K562 (cell line): ENCODE data around the gene LACC1. TPM values are rescaled to one million over a fixed set of nuclear protein-coding genes. Genes with fewer than 3 reads are reported as not detected.

Experiments
- ATAC-seq: fragments of 200-7000 bp; cut with Tn5 transposase; 3 replicates; pipeline ENCODE4 v1.9.1; 2020; ENCODE audit warnings: moderate library complexity
- BruUV-seq: library from RNA; stranded (reverse); fragments of 400-500 nt; replicated peaks from 2 replicates; lab custom pipeline; 2021; lab: Mats Ljungman, UMichigan
- CTCF ChIA-PET: fragments of 300-600 bp; formaldehyde crosslinking; extraction: SDS; loops from one replicate; lab custom pipeline; 2021; ENCODE audit warnings: low intra/inter-chr PET ratio; lab: Yijun Ruan, JAX
- POLR2A ChIA-PET: fragments of 300-600, 350-650 bp; sonication (Branson Sonifier 250); formaldehyde crosslinking; extraction: SDS; loops from one replicate; lab custom pipeline; 2021; ENCODE audit warnings: antibody characterized with exemption, inconsistent platforms; lab: Yijun Ruan, JAX
- DNase-seq, 4 experiments: peaks; one replicate each; pipeline versions ENCODE4 v3.0.0 to v3.0.0-alpha.2; 2011 to 2018; ENCODE audit warnings: low spot score in 3 of 4, mixed read lengths in 3 of 4; ENCODE audit errors: extremely low read depth in 1 of 4
- FAIRE-seq: peaks from 2 replicates; lab custom pipeline; 2011; peaks lifted over from hg19 to GRCh38; lab: Jason Lieb, UNC
- H2AFZ ChIP-seq: 2 replicates; pipeline ENCODE4 v1.6.0; 2011; ENCODE audit warnings: low read depth, low read length, control low read depth, inconsistent platforms
- H3K27ac ChIP-seq: fragments of 200-600 bp; 3 replicates; pipeline ENCODE4 v1.8.0; 2011; ENCODE audit warnings: low read depth, mild to moderate bottlenecking, control low read depth, inconsistent platforms, low read length, moderate library complexity, mixed read lengths; ENCODE audit errors: extremely low read depth
- H3K27me3 ChIP-seq, 2 experiments: fragments of 300-600 bp in 1 of 2; 2 replicates in 1 of 2; 3 replicates in 1 of 2; pipeline versions ENCODE4 v1.6.0 to v1.8.0; 2011; ENCODE audit warnings: inconsistent platforms in 2 of 2, low read length in 2 of 2, mild to moderate bottlenecking in 1 of 2, mixed read lengths in 1 of 2, moderate library complexity in 1 of 2; ENCODE audit not compliant: control insufficient read depth in 2 of 2, insufficient read depth in 2 of 2
- H3K36me3 ChIP-seq: fragments of 300-600 bp; 3 replicates; pipeline ENCODE4 v1.8.0; 2011; ENCODE audit warnings: mild to moderate bottlenecking, low read length, inconsistent platforms; ENCODE audit not compliant: control insufficient read depth, insufficient read depth
- H3K4me1 ChIP-seq, 2 experiments: fragments of 200-600 bp in 1 of 2; replicated peaks in 1 of 2; 2 replicates in 1 of 2; 3 replicates in 1 of 2; pipeline versions ENCODE4 v1.5.1 to v1.8.0; 2011; ENCODE audit warnings: inconsistent platforms in 2 of 2, low read length in 2 of 2, mild to moderate bottlenecking in 1 of 2, mixed read lengths in 1 of 2, moderate library complexity in 1 of 2; ENCODE audit not compliant: control insufficient read depth in 2 of 2, insufficient read depth in 2 of 2
- H3K4me2 ChIP-seq: 2 replicates; pipeline ENCODE4 v1.6.1; 2011; ENCODE audit warnings: low read length, control low read depth, inconsistent platforms, mixed read lengths; ENCODE audit not compliant: insufficient read depth
- H3K4me3 ChIP-seq: fragments of 200-600 bp; sonication (generic), shearing (Covaris generic); 2 replicates; pipeline ENCODE4 v1.5.1; 2016; ENCODE audit warnings: control low read depth, inconsistent platforms
- H3K79me2 ChIP-seq: fragments of 200-600 bp; 3 replicates; pipeline ENCODE4 v1.8.0; 2011; ENCODE audit warnings: low read length, inconsistent platforms; ENCODE audit not compliant: control insufficient read depth, insufficient read depth
- H3K9ac ChIP-seq, 2 experiments: 2 replicates each; pipeline versions ENCODE4 v1.6.0 to v1.6.1; 2011; ENCODE audit warnings: low read depth in 2 of 2, low read length in 2 of 2, control low read depth in 1 of 2, inconsistent platforms in 1 of 2, mild to moderate bottlenecking in 1 of 2, mixed read lengths in 1 of 2; ENCODE audit not compliant: insufficient read depth in 1 of 2
- H3K9me1 ChIP-seq: one replicate; pipeline ENCODE4 v1.6.0; 2011; ENCODE audit warnings: inconsistent platforms, mild to moderate bottlenecking, low read length, moderate library complexity; ENCODE audit not compliant: control insufficient read depth, insufficient read depth
- H3K9me3 ChIP-seq: replicated peaks from 2 replicates; pipeline ENCODE4 v1.5.1; 2011; ENCODE audit warnings: low read depth, low read length, inconsistent platforms; ENCODE audit not compliant: control insufficient read depth, insufficient read depth
- H4K20me1 ChIP-seq: replicated peaks from 2 replicates; pipeline ENCODE4 v1.6.1; 2011; ENCODE audit warnings: low read length, inconsistent platforms, mixed read lengths; ENCODE audit not compliant: control insufficient read depth, insufficient read depth
- ATF7 ChIP-seq: fragments of 450-650 bp; IDR thresholded peaks from 2 replicates; pipeline ENCODE4 v1.7.1; 2014; ENCODE audit warnings: mild to moderate bottlenecking, moderate library complexity
- CEBPB ChIP-seq: fragments of 450-650 bp; IDR thresholded peaks from 2 replicates; pipeline ENCODE4 v1.6.1; 2016; ENCODE audit warnings: missing genetic modification characterization, missing compliant biosample characterization
- CEBPG ChIP-seq, 3 experiments: fragments of 200-800 bp in 1 of 3; sonication (Bioruptor generic) in 1 of 3; sonication (generic) in 1 of 3; formaldehyde crosslinking in 1 of 3; IDR thresholded peaks in 2 of 3; conservative IDR thresholded peaks in 1 of 3; 2 replicates each; pipeline versions ENCODE4 v1.6.1 to v1.8.0; 2016 to 2022; ENCODE audit warnings: missing compliant biosample characterization in 2 of 3, missing genetic modification characterization in 2 of 3, mild to moderate bottlenecking in 1 of 3, missing genetic modification reagents in 1 of 3
- CTCF ChIP-seq, 3 experiments: IDR thresholded peaks in 2 of 3; conservative IDR thresholded peaks in 1 of 3; 2 replicates each; pipeline ENCODE4 v1.5.1; 2011 to 2012; ENCODE audit warnings: low read length in 3 of 3, mild to moderate bottlenecking in 3 of 3, control low read depth in 2 of 3, improper control_type of control experiment in 1 of 3, inconsistent platforms in 1 of 3, low read depth in 1 of 3, mixed read lengths in 1 of 3, moderate library complexity in 1 of 3; ENCODE audit not compliant: insufficient read depth in 2 of 3
- KDM5B ChIP-seq: fragments of 200-600 bp; sonication (generic); IDR thresholded peaks from 2 replicates; pipeline ENCODE4 v1.6.1; 2012; ENCODE audit warnings: low read depth, mild to moderate bottlenecking, moderate library complexity, low read length, control low read depth, inconsistent platforms; ENCODE audit not compliant: insufficient replicate concordance
- PBX2 ChIP-seq, 2 experiments: IDR thresholded peaks in 1 of 2; conservative IDR thresholded peaks in 1 of 2; 2 replicates each; pipeline ENCODE4 v1.6.1; 2016; ENCODE audit warnings: low read depth in 2 of 2, mild to moderate bottlenecking in 1 of 2, missing compliant biosample characterization in 1 of 2, missing genetic modification characterization in 1 of 2, moderate library complexity in 1 of 2
- RAD21 ChIP-seq, 2 experiments: fragments of 250-450 bp in 1 of 2; fragments of 450-650 bp in 1 of 2; sonication (Bioruptor Pico) in 1 of 2; formaldehyde crosslinking in 1 of 2; IDR thresholded peaks in 1 of 2; conservative IDR thresholded peaks in 1 of 2; 2 replicates each; pipeline versions ENCODE4 v1.4.0 to v1.8.0; 2020 to 2022; ENCODE audit warnings: mild to moderate bottlenecking in 2 of 2, moderate library complexity in 1 of 2
- WGBS: fragments of 100-300 bp; shearing (Covaris generic); methylation state at CpG from one replicate; pipeline ENCODE4 v1.1.6; 2016; ENCODE audit warnings: low coverage, mixed read lengths; ENCODE audit not compliant: insufficient coverage; ENCODE audit errors: missing lambda C conversion rate; 5-methylcytosine and 5-hydroxymethylcytosine counted together
- in situ Hi-C: fragments of 300-500 bp; cut with MboI; formaldehyde crosslinking; loops from 4 replicates; pipeline ENCODE4 v1.15.0; 2018; ENCODE audit warnings: inconsistent platforms, mixed read lengths
- intact Hi-C: fragments of 100-400 bp; cut with micrococcal nuclease; formaldehyde crosslinking; loops from 2 replicates; pipeline ENCODE4 v1.14.2; 2022
- polyA plus RNA-seq, 8 experiments: library from polyadenylated mRNA; depleted of rRNA in 4 of 8; stranded (reverse) in 5 of 8; unstranded in 3 of 8; fragments of >200 nt; fragmentation: Nextera tagmentation in 2 of 8; fragmentation: Illumina TruSeq in 1 of 8; extraction: Ambion mirVana in 2 of 8; extraction: Trizol in 1 of 8; gene quantifications; 2 replicates each; pipeline versions ENCODE4 v1.2.1 to v1.2.3, GENCODE V29; 2011 to 2014; ENCODE audit warnings: inconsistent platforms in 1 of 8, missing spikeins in 1 of 8
- total RNA-seq, 7 experiments: library from RNA; depleted of rRNA in 6 of 7; stranded (reverse); fragments of >200 nt in 6 of 7; fragmentation: Illumina TruSeq in 2 of 7; extraction: Trizol in 2 of 7; gene quantifications; 2 replicates each; pipeline versions ENCODE4 v1.2.1 to v1.2.3, GENCODE V29; 2011 to 2021; ENCODE audit warnings: low replicate concordance in 1 of 7

Gene LACC1
- total and polyA plus RNA-seq, 9 of the 15 experiments (the other 6 are each of a cell fraction or from before 2014, with no cell fraction given): 0.24 TPM; not detected in 8

GRCh38 chr13:43874504-43875092 lies 5.1 kb upstream of the LACC1 start:
- ATAC-seq (no peak), FAIRE-seq (peak; percentile 54)
- no peaks in the 10 kb centered on the region for H3K27me3 ChIP-seq
- H2AFZ ChIP-seq: no peak overlapping the region
- no peak overlapping the region for H3K4me3 ChIP-seq
- in situ Hi-C loops (no loop called here), intact Hi-C loops (no loop called here)
- no TSS peak for BruUV-seq
- no peaks in the 10 kb centered on the region for H3K36me3 ChIP-seq
- POLR2A ChIA-PET: no interaction called here
- H3K79me2 ChIP-seq: no peaks in the 10 kb centered on the region
- no peak overlapping the region for H3K9ac ChIP-seq
- 0% methylated on average over 2 of the region's 2 CpGs for WGBS
- TF ChIP-seq ATF7 (no peak), CTCF (IDR thresholded peaks at IDR 0.05 in 2 of 3, conservative IDR thresholded peaks at IDR 0.05 in 1 of 3; ENCODE audit: insufficient read depth in 2 of 3, low read depth in 1 of 3, low read length in 3 of 3) (peak in 1 of 3 experiments; percentile 52; a peak in 2 of 6 replicates), CEBPB (peak; percentile 85), PBX2 (CRISPR knock-in tag; IDR thresholded peaks at IDR 0.05; ENCODE audit: low read depth) (no peak), PBX2 (tag; conservative IDR thresholded peaks at IDR 0.05; ENCODE audit: low read depth) (no peak), RAD21 (CRISPR knock-in tag; conservative IDR thresholded peaks at IDR 0.05 in 1 of 2, IDR thresholded peaks at IDR 0.05 in 1 of 2) (peak; percentile 41 to 45), CEBPG (CRISPR knock-in tag; IDR thresholded peaks at IDR 0.05) (no peak), CEBPG (tag; conservative IDR thresholded peaks at IDR 0.05 in 1 of 2, IDR thresholded peaks at IDR 0.05 in 1 of 2) (peak; percentile 53 to 92), KDM5B (no peak)
- TF ChIP-seq, all 486 proteins: peak for 4
- Histone ChIP-seq H3K4me1 (no peaks in the 10 kb centered on the region; a peak in 1 of 5 replicates), H3K9me3 (no peaks in the 10 kb centered on the region), H3K27ac (no peak overlapping the region), H3K4me2 (no peak overlapping the region), H4K20me1 (no peaks in the 10 kb centered on the region), H3K9me1 (no peaks in the 10 kb centered on the region)
- CTCF ChIA-PET: interaction anchor here (0.7 kb wide), 1 partner anchor 70 kb away, joined by 3 read pairs; no protein-coding TSS in a partner anchor
- DNase-seq: peak in 3 of 4 experiments; percentile 0 to 6 (median 4)
